HG02678 (cell line): Measurements from ENCODE around the gene OSBPL2.
A peak's percentile ranks its signal among the peaks of the same experiment; 100 is the strongest.

Source experiments
- ATAC-seq: cut with Tn5 transposase; IDR thresholded peaks from one replicate; pipeline ENCODE4 v1.9.1; 2021; ENCODE audit warnings: mild to moderate bottlenecking, moderate library complexity; ENCODE audit not compliant: unreplicated experiment

OSBPL2 gene

DNA sequence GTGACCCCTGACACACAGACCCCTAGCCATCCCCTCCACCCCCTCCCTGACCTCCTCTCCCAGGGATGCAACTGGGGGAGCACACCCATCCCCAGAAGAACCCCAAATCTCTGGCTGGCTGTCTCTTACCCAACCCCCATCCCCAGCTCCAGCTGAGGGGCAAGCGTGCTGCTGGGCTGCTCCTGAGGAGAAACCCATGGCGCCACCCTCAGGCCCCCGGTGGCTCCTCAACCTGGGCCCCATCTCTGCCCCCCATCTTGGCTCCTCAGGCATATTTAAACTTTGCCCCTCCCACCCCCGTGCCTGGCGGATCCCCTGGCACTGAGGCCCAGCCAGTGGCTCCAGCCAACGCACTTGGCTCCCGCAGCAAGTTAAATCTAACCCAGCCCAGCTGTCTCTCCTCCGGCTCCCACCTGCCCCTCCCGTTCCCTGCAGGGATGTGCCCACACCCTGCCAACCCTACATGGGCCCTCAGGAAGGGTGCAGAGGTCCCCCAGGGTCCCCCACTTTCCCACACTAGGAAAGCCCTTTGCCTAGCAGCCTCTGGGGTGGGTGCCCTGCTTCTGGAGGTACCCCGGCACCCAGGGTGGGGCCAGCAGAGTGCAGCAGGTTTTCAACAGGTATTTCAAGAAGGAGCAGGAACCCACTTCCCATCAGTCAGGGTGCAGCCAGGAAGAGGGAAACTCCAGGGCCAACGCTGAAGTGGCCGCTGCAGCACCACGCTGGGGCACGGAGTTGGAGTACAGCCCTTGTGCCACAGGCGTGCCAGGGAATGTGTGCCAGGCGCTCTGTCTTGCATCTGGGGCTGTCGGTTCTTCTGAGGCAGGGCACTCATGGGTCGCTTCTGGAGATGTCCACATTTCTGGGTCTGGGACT, 5.3 kb upstream of the OSBPL2 start:
- no peak for ATAC-seq

DNA sequence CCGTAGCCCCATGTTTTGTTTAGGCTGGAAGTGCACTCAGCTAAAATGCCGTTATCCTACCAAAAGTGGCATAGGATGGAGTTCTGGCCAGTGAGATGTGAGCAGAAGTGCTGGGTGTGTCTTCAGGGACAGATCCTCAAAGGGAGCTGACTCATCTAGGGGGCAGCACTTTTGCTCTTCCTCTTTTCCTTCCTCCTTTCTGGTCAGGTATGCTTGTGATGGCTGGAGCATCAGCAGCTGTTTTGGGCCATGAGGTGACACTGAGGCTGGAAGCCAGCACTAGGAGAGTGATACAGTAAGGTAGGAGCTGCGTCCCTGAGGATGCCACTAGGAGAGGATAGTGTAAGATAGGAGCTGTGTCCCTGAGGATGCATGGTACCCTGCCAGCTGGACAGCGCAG, 4.6 kb upstream of the OSBPL2 start:
- ATAC-seq = no peak

DNA sequence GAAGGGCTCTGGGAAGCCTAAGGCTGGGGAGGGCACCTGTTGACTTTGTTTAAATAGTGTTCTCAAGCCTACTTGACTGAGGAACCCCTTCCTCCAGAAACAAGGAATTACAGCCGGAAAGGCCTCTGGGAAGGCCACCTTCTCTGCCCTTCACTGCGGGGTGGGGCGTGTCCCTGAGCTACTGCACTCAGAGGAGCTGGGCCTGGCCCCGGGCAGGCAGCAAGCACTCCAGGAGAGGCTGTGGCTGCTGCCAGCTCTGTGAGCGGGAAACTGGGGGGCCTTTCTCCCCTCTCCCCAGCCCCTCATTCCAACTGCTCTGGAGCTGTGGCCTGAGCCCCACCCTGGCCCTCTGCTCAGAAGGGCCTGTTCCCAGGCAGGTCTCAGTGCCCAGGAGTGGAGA, 4.0 kb upstream of the OSBPL2 start:
- no peak for ATAC-seq

DNA sequence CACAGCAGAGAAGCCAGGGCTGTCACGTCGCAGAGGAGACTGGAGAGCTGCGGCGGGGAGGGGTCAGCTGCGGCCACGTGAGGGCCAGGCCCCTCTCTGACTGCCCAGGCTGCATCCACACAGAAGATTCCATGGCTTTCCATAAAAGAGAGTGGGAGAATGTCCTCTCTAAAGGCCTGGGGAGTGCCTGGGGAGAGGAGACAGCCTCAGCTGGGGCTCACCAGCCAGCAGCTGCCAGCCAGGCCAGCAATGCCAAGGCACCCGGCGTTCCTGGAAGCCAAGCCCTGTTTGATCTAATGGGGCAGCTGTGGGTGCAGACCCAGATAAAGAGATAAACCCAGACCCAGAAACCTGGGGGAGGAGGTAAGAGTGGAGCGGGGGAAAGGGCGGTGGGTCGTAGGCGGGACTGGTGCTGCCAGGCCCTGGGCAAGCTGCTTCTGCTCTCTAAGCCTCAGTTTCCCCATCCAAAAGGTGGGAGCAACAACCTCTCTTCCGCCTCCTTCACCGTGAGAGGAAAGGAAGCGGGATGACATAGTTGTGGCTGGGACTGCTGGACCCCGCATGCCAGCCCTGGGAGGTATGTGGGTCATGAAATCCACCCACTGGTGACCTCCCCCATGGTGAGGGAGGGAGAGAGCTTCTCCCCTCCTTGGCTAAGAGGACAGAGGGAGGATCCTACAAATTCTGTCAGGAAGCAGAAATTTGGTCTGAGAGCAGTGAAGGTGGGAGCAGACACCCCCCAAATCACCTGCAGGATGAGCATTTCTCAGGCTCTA, 3.1 kb upstream of the OSBPL2 start:
- ATAC-seq = no peak

DNA sequence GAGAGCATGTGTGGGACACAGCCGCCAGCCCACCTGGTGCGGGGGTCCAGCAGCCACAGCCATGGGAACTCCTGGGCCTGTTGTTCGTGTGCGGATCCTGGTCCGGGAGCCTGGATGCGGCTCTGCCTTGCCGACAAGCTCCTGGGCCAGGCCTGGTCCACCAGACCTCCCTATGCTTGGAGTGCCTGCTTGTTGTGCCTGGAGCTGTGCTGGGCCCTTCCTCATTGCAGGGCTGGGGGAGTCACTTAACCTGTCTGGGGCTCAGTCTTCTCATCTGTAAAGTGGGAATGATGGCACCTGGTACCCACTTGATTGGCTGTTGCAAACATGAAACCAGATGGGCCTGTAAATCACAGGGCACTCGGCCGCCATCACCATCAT, 2.6 kb upstream of the OSBPL2 start:
- ATAC-seq = no peak

DNA sequence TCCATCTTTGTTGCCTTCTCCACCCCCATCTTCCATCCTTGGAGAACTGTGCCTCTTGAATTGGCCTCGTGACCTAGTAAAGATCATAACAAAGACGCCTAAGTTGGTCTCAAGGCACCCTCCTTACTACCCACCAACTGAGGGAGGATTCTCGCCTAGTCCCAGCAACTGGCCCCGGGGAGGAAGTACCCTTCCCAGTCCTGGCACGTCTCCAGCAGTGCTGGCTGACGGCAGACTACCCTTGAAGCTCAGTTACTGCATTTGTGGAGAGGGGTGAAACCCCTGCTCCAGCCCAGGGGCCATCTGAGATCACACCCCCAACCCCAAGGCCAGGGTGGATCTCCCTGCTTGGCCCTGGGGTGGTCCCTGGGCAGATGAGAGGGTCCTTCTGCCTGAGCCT, 2.1 kb upstream of the OSBPL2 start:
- no peak for ATAC-seq

DNA sequence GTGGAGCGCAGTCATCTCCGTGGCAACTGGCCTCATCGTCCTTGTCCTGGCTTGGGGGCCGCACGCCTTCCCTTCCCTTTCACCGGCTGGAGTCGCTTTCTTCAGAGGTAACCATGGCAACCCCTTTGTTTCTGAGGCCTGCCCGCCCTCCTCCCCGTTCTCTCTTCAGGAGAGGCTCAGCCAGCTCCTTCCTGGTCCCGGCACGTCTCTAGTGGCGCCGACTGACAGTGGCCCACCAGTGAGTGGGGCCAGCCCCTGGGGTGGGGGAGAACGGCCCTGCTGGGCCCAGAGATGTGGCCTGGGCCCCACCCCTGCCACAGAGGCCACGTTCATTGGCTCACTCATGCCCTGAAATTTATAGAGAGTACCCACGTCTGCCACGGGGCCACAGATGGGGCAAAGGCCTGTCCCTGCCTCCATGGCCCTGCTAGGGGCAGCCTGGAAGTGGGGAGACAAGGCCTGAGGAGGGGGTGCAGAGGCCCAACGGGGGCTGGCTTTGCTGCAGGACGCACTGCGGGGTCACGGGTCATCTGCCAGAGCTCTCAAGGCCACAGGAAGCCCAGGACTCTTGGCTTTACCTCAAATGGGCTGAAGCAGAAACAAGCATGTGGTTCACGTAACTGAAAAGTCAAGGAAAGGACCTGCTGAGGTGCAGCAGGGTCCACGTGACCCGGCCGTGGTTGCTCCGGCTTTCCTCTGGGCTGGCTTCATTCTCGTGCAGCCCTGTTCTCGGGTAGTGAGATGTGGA, 1.4 kb upstream of the OSBPL2 start:
- ATAC-seq = no peak

DNA sequence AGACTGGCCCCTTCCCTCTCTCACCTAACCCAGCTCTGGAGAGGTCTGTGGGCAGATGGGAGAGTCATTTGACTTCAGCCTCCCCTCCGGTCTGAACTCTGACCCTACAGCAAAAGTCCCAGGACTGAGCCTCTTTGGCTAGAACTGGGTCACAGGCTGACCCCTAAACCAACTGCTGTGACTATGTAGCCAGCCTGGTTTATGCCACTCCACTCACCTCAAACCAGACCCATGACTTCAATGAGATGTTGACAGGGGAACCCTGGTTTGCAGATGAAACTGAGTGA, 864 bp upstream of the OSBPL2 start:
- no peak for ATAC-seq

DNA sequence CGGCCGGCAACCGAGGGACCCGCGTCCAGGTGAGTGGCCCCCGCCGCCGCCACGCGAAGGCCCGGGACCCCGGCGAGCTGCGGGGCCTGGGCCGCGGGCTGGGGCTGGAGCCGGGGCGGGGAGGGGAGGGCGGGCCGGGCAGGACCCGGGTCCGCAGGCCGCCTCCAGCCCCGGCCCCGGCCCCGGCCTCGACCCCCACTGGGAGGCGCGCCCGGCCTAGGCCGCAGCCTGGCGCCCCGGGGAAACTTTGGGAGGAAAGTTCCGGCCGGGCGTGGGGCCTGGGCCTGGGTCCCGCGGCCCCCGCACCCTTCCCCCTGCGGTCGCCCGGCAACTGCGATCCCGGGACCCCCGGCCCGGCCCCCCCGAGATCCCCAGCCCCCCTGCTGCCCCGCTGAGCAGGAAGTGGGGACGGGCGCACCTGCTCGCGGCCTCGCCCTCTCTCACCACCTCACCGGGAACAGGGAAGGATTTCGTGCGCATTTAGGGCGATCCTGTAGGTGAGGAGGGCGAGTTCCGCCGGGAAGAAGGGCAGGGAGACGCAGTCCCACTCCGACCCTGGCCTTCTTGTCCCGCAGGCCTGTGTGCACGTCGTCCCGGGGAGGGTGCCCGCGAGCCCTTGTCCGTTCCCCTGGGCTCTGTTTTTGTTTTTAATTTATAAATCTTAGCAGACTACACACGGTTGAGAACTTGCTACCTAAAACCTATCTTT, 402 bp downstream of the OSBPL2 start:
- peak; percentile 3 for ATAC-seq

DNA sequence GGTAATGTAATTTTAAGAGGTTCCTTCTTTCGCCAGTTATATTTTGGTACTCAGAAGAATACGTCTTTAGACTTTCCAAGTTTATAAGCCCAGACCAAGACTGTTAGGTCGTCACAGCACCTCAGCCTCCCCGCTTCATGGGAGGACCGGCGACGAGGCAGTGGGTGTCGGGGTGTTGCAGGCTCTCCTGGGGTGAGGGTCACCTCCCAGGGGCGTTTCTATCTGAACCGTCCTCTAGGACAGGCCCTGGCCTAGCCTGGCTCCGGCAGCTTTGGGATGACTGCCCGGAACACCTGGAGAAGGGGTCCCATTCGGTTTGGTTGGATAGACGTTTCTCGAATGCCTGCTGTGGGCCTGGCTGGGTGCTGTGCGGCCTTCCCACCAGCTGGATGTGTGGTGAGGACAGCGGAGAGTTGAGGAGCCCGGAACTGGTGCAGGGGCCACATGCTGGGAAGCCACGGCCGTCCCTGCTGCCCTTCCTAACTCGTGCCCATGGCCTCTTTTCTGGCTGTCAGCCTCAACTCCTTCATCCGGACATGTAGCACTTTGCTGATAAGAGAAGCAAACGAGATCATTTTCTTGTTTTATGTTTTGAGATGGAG, 1.1 kb downstream of the OSBPL2 start:
- no peak for ATAC-seq

DNA sequence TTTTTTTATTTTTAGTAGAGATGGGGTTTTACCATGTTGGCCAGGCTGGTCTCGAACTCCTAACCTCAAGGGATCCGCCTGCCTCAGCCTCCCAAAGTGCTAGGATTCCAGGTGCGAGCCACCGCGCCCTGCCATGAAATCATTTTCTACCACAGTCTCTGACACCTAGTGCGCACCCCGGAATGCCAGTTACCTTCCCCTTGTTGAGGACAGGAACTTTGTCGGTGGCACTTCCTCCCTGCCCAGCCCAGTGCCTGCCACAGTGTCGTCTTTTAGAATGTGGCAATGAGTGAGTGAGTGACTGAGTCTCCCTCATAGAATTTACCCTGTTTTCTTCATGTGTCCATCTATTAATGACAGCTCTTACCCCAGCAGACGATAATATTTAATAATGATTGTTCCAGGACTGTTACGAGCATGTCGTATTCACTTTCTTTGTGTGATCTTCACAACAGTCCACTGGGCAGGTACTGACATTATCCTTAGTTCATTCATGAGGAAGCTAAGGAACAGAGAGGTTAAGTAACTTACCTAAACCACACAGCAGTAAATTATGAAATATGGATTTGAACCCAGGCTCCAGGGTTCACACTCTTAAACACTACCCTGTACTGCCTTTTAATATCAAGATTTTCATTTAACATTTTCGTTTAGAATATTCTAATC, 1.8 kb downstream of the OSBPL2 start:
- no peak for ATAC-seq

DNA sequence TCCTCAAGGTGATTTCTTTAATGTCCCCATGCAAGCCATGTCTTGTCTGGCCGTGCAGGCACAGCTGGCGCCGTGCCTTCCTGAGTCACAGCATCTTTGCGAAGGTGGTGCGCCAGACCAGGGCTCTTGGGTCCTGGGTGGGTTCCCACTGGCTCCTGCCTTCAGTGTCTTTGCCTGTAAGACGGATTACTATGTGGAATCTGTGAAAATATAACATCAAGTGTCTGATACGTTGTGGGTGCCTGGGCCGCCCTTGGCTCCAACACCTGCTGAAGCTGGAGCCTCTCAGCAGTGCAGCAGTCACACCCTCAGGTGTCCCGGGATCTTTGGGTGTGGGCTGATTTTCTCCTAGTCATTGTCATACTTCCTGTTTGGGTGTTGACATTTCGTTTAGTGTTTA, 3.2 kb downstream of the OSBPL2 start:
- no peak for ATAC-seq

DNA sequence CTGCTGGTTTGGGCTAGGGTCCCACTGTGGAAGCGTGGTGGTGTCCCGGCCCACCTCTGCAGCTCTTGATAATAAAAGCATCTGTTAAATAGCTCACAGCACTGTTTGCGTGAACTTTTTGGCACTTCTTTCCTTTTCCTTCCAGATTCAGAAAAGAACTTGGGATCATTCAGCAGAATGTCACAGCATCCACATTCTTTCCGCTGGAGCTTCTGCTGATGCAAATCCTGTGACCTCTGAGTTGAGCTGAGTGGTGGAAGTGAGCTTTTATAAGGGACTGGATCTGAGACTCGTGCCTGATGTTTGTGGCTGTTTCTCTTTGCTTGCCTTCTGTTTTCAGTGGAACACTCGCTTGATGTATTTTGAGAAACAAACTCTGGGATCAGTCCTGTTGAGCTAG, 3.9 kb downstream of the OSBPL2 start:
- no peak for ATAC-seq

DNA sequence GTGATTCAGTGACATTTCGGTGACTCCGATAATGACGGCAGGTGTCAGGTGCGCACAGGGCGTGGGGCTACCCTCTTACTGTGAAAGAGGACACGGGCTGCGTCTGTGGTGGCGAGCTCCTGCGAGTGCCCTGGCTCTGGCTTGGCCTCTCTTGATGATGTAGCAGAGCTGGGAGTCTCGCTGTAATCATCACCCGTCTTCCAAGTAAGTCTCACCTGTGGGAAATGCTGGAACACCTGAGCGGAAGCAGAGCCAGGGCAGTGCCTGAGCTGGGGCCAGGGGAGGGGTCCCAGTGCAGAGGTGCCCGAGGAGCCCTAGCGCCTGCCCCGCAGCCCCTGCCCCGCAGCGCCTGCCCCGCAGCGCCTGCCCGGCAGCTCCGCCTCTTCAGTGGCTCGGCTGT, 4.8 kb downstream of the OSBPL2 start:
- ATAC-seq = no peak

DNA sequence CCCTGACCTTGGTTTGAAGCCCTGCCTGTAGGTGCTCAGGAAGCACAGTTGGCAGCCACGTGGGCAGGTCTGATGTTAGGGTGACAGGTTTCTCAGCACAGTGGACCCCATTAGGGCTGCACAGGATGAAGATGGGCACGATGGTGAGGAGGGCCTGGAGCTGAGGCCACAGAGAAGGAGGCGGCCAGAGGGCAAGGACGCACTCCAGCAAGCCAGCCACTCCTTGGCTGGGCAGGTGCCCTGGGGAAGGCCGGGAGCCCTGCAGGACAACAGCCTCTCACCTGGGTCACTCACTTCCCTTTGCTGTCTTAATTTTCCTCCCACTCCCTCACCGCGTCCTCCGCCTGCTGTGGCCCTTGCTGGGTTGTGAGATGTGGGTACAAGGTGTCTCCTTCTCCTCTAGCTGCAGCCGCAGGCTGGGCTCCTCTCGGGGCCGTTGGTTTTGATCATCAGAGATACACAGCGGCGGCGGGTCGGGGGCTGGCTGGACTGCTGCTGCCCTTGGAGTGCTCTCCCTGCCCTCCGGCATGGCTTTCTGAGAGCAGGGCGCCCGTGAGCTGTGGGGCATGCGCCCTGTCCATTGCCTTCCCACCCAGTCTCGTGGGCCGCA, 5.7 kb downstream of the OSBPL2 start:
- ATAC-seq = no peak

DNA sequence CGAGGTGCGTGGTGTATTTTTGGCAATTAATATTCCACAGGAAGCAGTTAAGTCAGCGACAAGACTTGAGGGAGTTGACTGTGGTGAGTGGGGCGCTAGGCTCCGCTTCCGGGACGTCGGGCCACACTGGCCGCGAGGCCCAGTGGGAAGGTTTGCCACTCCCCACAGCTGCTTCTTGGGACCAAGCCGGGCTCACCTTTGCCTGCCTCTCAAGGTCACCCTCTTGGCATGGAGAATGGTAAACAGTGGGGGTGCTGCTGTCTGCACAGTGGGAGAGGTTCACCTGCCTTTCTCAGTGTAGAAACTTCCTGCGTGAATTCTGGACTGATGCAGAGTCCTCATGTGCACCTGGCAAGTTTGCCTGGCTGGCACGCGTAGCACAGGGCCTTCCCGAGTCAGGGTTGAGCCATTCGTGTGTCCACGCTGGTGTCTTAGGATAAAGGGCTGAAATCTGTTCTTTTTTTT, 6.4 kb downstream of the OSBPL2 start:
- no peak for ATAC-seq

DNA sequence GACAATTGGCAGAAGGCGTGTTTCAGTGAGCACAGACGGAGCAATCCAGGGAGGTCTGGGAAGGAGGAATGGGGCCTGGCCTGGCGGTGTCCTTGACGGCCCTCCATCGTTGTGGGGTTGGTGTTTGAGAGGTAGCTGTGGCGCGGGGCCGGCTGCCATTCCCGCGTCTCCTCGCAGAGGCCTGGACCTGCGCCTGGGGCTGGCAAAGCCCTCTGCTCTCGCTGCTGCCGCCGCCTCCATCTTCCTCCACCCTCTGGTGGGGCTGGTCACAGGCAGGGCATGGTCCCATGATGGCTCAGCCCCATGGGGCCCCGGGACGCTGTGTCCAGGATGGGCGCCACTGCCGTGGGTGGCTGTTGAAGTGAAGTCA, 7.6 kb downstream of the OSBPL2 start:
- no peak for ATAC-seq

DNA sequence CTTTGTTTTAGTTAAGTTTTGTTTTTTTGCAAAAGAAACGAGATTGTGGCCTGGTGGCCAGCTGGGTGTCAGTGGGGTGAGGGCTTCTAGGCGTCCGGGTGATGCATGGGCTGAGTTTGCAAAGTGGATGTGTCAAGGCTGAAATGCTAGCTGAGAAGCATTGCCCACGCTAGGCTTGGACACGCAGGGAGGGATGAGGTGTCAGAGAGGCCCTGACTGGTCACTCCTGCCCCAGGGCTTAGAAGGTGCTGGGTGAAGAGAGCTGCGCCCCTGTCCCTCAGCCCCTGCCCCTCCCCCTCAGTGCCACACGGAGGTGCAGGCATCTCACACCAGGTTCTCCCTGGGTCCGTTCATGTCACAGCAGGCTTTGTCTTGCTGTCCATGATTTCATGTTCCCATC, 8.1 kb downstream of the OSBPL2 start:
- ATAC-seq = no peak

DNA sequence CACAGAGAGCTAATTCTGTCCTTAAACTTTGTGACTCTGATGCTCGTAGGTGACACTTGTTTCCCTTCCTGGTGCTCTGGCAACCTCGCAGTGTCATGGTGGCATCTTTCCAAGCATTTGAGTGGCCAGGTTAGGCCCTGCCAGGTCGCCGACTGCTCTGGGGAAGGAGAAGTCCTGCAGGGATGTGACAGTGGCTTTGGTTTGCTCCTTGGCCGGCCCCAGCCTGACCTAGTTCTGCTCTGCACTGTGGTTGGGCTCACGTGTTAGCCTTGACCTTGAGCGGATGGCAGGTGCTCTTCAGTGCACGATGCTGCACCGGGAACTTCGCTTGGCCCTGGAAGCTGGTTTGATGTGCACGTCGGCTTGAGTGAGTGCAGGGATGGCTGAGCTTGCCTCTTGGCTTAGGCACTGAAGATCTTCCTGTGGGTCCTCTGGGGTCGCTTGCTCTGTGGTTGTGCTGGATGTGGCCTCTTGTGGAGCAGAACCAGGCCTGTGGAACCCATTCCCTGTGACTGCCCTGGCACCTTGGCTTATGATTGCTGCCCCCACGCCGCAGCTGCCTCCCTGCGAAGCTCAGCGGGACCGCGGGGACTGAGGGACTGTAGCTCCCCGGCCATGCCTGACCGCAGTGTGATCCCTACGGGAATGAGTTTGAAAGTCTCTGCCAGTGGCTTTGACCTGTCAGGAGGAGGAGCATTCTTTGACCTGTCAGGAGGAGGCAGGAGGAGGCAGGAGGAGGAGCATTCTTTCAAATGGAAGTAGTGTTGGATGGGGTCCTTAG, 8.7 kb downstream of the OSBPL2 start:
- no peak for ATAC-seq
